ENCODE data around the gene NAPA. TPM values are rescaled to one million over a fixed set of nuclear protein-coding genes. Genes with fewer than 3 reads are reported as not detected.

The NAPA gene
- total RNA-seq, 1 donor from 2014 or later: 28.2 TPM

GRCh38 chr19:47506459-47506858, 8.4 kb downstream of the NAPA start:
- Histone ChIP-seq H3K9ac (ENCODE audit: low read depth in 1 of 3, low read length in 3 of 3) (peak overlapping the region; percentile 66 to 87 (median 71)), H3K27me3 (ENCODE audit: control insufficient read depth in 3 of 3, insufficient read depth in 3 of 3, low read length in 3 of 3) (no peaks in the 10 kb centered on the region), H3K27ac (ENCODE audit: low read depth, low read length) (peak overlapping the region; percentile 97), H3K4me1 (ENCODE audit: control insufficient read depth in 3 of 3, insufficient read depth in 3 of 3, low read length in 3 of 3) (peaks cover 68 to 87% (median 84%) of the 10 kb centered on the region in 3 donors), H3K9me3 (ENCODE audit: control insufficient read depth in 3 of 3, low read length in 3 of 3) (no peaks in the 10 kb centered on the region), H3K36me3 (ENCODE audit: control insufficient read depth in 3 of 3, insufficient read depth in 3 of 3, low read length in 3 of 3) (peaks cover 9 to 20% (median 12%) of the 10 kb centered on the region in 3 donors), H3K4me3 (ENCODE audit: low read length in 3 of 3) (peak overlapping the region; percentile 16 to 58 (median 53))

- H3K9me3 ChIP-seq (ENCODE audit: control insufficient read depth in 3 of 3, low read length in 3 of 3): no peaks in the 10 kb centered on the region
- H3K36me3 ChIP-seq (ENCODE audit: control insufficient read depth in 3 of 3, insufficient read depth in 3 of 3, low read length in 3 of 3): peaks cover 14 to 27% (median 16%) of the 10 kb centered on the region in 3 donors
- peak overlapping the region in 2 of 3 donors; percentile 30 to 87 for H3K9ac ChIP-seq (ENCODE audit: low read depth in 1 of 3, low read length in 3 of 3)
- no peaks in the 10 kb centered on the region for H3K27me3 ChIP-seq (ENCODE audit: control insufficient read depth in 3 of 3, insufficient read depth in 3 of 3, low read length in 3 of 3)
- peak overlapping the region; percentile 97 for H3K27ac ChIP-seq (ENCODE audit: low read depth, low read length)
- H3K4me3 ChIP-seq (ENCODE audit: low read length in 3 of 3): no peak overlapping the region
- peaks cover 68 to 87% (median 84%) of the 10 kb centered on the region in 3 donors for H3K4me1 ChIP-seq (ENCODE audit: control insufficient read depth in 3 of 3, insufficient read depth in 3 of 3, low read length in 3 of 3)
Observed at GRCh38 chr19:47505506-47505905, 9.4 kb downstream of the NAPA start.

- Histone ChIP-seq H3K4me1 (ENCODE audit: control insufficient read depth in 3 of 3, insufficient read depth in 3 of 3, low read length in 3 of 3) (peaks cover 64 to 88% (median 84%) of the 10 kb centered on the region in 3 donors), H3K4me3 (ENCODE audit: low read length in 3 of 3) (no peak overlapping the region), H3K36me3 (ENCODE audit: control insufficient read depth in 3 of 3, insufficient read depth in 3 of 3, low read length in 3 of 3) (peaks cover 24 to 39% (median 26%) of the 10 kb centered on the region in 3 donors), H3K27ac (ENCODE audit: low read depth, low read length) (no peak overlapping the region), H3K9me3 (ENCODE audit: control insufficient read depth in 3 of 3, low read length in 3 of 3) (no peaks in the 10 kb centered on the region), H3K27me3 (ENCODE audit: control insufficient read depth in 3 of 3, insufficient read depth in 3 of 3, low read length in 3 of 3) (no peaks in the 10 kb centered on the region), H3K9ac (ENCODE audit: low read depth in 1 of 3, low read length in 3 of 3) (peak overlapping the region in 1 of 3 donors; percentile 40)
Observed at GRCh38 chr19:47503826-47504150, 11.1 kb downstream of the NAPA start.

GRCh38 chr19:47503130-47503825, 11.6 kb downstream of the NAPA start:
- Histone ChIP-seq H3K36me3 (ENCODE audit: control insufficient read depth in 3 of 3, insufficient read depth in 3 of 3, low read length in 3 of 3) (peaks cover 29 to 43% (median 29%) of the 10 kb centered on the region in 3 donors), H3K27me3 (ENCODE audit: control insufficient read depth in 3 of 3, insufficient read depth in 3 of 3, low read length in 3 of 3) (no peaks in the 10 kb centered on the region), H3K9ac (ENCODE audit: low read depth in 1 of 3, low read length in 3 of 3) (peak overlapping the region in 1 of 3 donors; percentile 40), H3K27ac (ENCODE audit: low read depth, low read length) (no peak overlapping the region), H3K4me1 (ENCODE audit: control insufficient read depth in 3 of 3, insufficient read depth in 3 of 3, low read length in 3 of 3) (peaks cover 60 to 88% (median 84%) of the 10 kb centered on the region in 3 donors), H3K9me3 (ENCODE audit: control insufficient read depth in 3 of 3, low read length in 3 of 3) (no peaks in the 10 kb centered on the region), H3K4me3 (ENCODE audit: low read length in 3 of 3) (no peak overlapping the region)

GRCh38 chr19:47499863-47500830, 14.7 kb downstream of the NAPA start:
- H3K4me1 ChIP-seq (ENCODE audit: control insufficient read depth in 3 of 3, insufficient read depth in 3 of 3, low read length in 3 of 3): peaks cover 50 to 87% (median 84%) of the 10 kb centered on the region in 3 donors
- no peaks in the 10 kb centered on the region for H3K27me3 ChIP-seq (ENCODE audit: control insufficient read depth in 3 of 3, insufficient read depth in 3 of 3, low read length in 3 of 3)
- peaks cover 34 to 59% (median 40%) of the 10 kb centered on the region in 3 donors for H3K36me3 ChIP-seq (ENCODE audit: control insufficient read depth in 3 of 3, insufficient read depth in 3 of 3, low read length in 3 of 3)
- peak overlapping the region in 2 of 3 donors; percentile 44 to 56 for H3K4me3 ChIP-seq (ENCODE audit: low read length in 3 of 3)
- peak overlapping the region in 2 of 3 donors; percentile 55 to 73 for H3K9ac ChIP-seq (ENCODE audit: low read depth in 1 of 3, low read length in 3 of 3)
- peak overlapping the region; percentile 55 for H3K27ac ChIP-seq (ENCODE audit: low read depth, low read length)
- H3K9me3 ChIP-seq (ENCODE audit: control insufficient read depth in 3 of 3, low read length in 3 of 3): no peaks in the 10 kb centered on the region

- no peaks in the 10 kb centered on the region for H3K27me3 ChIP-seq (ENCODE audit: control insufficient read depth in 3 of 3, insufficient read depth in 3 of 3, low read length in 3 of 3)
- H3K9ac ChIP-seq (ENCODE audit: low read depth in 1 of 3, low read length in 3 of 3): peak overlapping the region in 1 of 3 donors; percentile 73
- peaks cover 47 to 86% (median 83%) of the 10 kb centered on the region in 3 donors for H3K4me1 ChIP-seq (ENCODE audit: control insufficient read depth in 3 of 3, insufficient read depth in 3 of 3, low read length in 3 of 3)
- H3K9me3 ChIP-seq (ENCODE audit: control insufficient read depth in 3 of 3, low read length in 3 of 3): no peaks in the 10 kb centered on the region
- H3K4me3 ChIP-seq (ENCODE audit: low read length in 3 of 3): no peak overlapping the region
- peak overlapping the region; percentile 55 for H3K27ac ChIP-seq (ENCODE audit: low read depth, low read length)
- peaks cover 33 to 64% (median 40%) of the 10 kb centered on the region in 3 donors for H3K36me3 ChIP-seq (ENCODE audit: control insufficient read depth in 3 of 3, insufficient read depth in 3 of 3, low read length in 3 of 3)
Observed at GRCh38 chr19:47499371-47499770, 15.5 kb downstream of the NAPA start.

GRCh38 chr19:47498561-47498960, 16.3 kb downstream of the NAPA start:
- H3K4me1 ChIP-seq (ENCODE audit: control insufficient read depth in 3 of 3, insufficient read depth in 3 of 3, low read length in 3 of 3): peaks cover 47 to 87% (median 84%) of the 10 kb centered on the region in 3 donors
- H3K36me3 ChIP-seq (ENCODE audit: control insufficient read depth in 3 of 3, insufficient read depth in 3 of 3, low read length in 3 of 3): peaks cover 33 to 63% (median 39%) of the 10 kb centered on the region in 3 donors

GRCh38 chr19:47497821-47498520, 16.9 kb downstream of the NAPA start:
- peaks cover 47 to 82% (median 81%) of the 10 kb centered on the region in 3 donors for H3K4me1 ChIP-seq (ENCODE audit: control insufficient read depth in 3 of 3, insufficient read depth in 3 of 3, low read length in 3 of 3)
- H3K36me3 ChIP-seq (ENCODE audit: control insufficient read depth in 3 of 3, insufficient read depth in 3 of 3, low read length in 3 of 3): peaks cover 36 to 64% (median 39%) of the 10 kb centered on the region in 3 donors
- no peaks in the 10 kb centered on the region for H3K27me3 ChIP-seq (ENCODE audit: control insufficient read depth in 3 of 3, insufficient read depth in 3 of 3, low read length in 3 of 3)
- H3K27ac ChIP-seq (ENCODE audit: low read depth, low read length): peak overlapping the region; percentile 74
- peak overlapping the region in 2 of 3 donors; percentile 14 to 70 for H3K9ac ChIP-seq (ENCODE audit: low read depth in 1 of 3, low read length in 3 of 3)
- no peaks in the 10 kb centered on the region for H3K9me3 ChIP-seq (ENCODE audit: control insufficient read depth in 3 of 3, low read length in 3 of 3)
- H3K4me3 ChIP-seq (ENCODE audit: low read length in 3 of 3): no peak overlapping the region

More at GRCh38 chr19:47498561-47498960, 16.3 kb downstream of the NAPA start:
- no peak overlapping the region for H3K27ac ChIP-seq (ENCODE audit: low read depth, low read length)
- H3K9me3 ChIP-seq (ENCODE audit: control insufficient read depth in 3 of 3, low read length in 3 of 3): no peaks in the 10 kb centered on the region
- H3K4me3 ChIP-seq (ENCODE audit: low read length in 3 of 3): no peak overlapping the region
- H3K27me3 ChIP-seq (ENCODE audit: control insufficient read depth in 3 of 3, insufficient read depth in 3 of 3, low read length in 3 of 3): no peaks in the 10 kb centered on the region
- H3K9ac ChIP-seq (ENCODE audit: low read depth in 1 of 3, low read length in 3 of 3): peak overlapping the region in 2 of 3 donors; percentile 14 to 70

- no peak overlapping the region for H3K4me3 ChIP-seq (ENCODE audit: low read length in 3 of 3)
- H3K9me3 ChIP-seq (ENCODE audit: control insufficient read depth in 3 of 3, low read length in 3 of 3): no peaks in the 10 kb centered on the region
- peak overlapping the region; percentile 74 for H3K27ac ChIP-seq (ENCODE audit: low read depth, low read length)
- H3K9ac ChIP-seq (ENCODE audit: low read depth in 1 of 3, low read length in 3 of 3): peak overlapping the region in 2 of 3 donors; percentile 34 to 70
- H3K27me3 ChIP-seq (ENCODE audit: control insufficient read depth in 3 of 3, insufficient read depth in 3 of 3, low read length in 3 of 3): no peaks in the 10 kb centered on the region
- peaks cover 47 to 81% (median 77%) of the 10 kb centered on the region in 3 donors for H3K4me1 ChIP-seq (ENCODE audit: control insufficient read depth in 3 of 3, insufficient read depth in 3 of 3, low read length in 3 of 3)
- peaks cover 37 to 65% (median 39%) of the 10 kb centered on the region in 3 donors for H3K36me3 ChIP-seq (ENCODE audit: control insufficient read depth in 3 of 3, insufficient read depth in 3 of 3, low read length in 3 of 3)
Observed at GRCh38 chr19:47497050-47497766, 17.7 kb downstream of the NAPA start.

All from skeletal muscle tissue (tissue), 4 donors.